Breast epithelium (tissue), 4 donors: ENCODE data around the gene DHRS7B. TPM values are rescaled to one million over a fixed set of nuclear protein-coding genes. Genes with fewer than 3 reads are reported as not detected.
A peak's percentile ranks its signal among the peaks of the same experiment; 100 is the strongest.

Experiments
- DNase-seq, 2 donors: peaks; one replicate each; pipeline ENCODE4 v3.0.0-alpha.2; 2019; ENCODE audit warnings: low spot score in 2 of 2
- H3K27ac ChIP-seq, 2 donors: fragments of 200-600 bp; sonication (generic) in 1 of 2; one replicate each; pipeline ENCODE4 v1.5.1; 2016 to 2019; ENCODE audit warnings: mild to moderate bottlenecking in 1 of 2
- H3K27me3 ChIP-seq, 2 donors: fragments of 200-600 bp; sonication (generic) in 1 of 2; one replicate each; pipeline versions ENCODE4 v1.5.1 to v1.6.0; 2017 to 2019; ENCODE audit warnings: control low read depth in 1 of 2, mild to moderate bottlenecking in 1 of 2
- H3K36me3 ChIP-seq: fragments of 200-600 bp; one replicate; pipeline ENCODE4 v1.5.1; 2019
- H3K4me1 ChIP-seq, 2 donors: fragments of 200-600 bp; sonication (generic); one replicate each; pipeline ENCODE4 v1.5.1; 2016 to 2019; ENCODE audit warnings: control low read depth in 1 of 2
- H3K4me3 ChIP-seq, 3 donors: fragments of 200-600 bp; sonication (generic); 1 replicate in 2 of 3; 2 replicates in 1 of 3; pipeline ENCODE4 v1.5.1; 2016 to 2019; ENCODE audit warnings: mild to moderate bottlenecking in 3 of 3, moderate library complexity in 2 of 3
- H3K9me3 ChIP-seq, 2 donors: fragments of 200-600 bp; sonication (generic) in 1 of 2; one replicate each; pipeline ENCODE4 v1.5.1; 2016 to 2019; ENCODE audit warnings: control low read depth in 1 of 2
- POLR2A ChIP-seq: fragments of 450-650 bp; IDR thresholded peaks from one replicate; pipeline ENCODE4 v1.6.1; 2016; ENCODE audit warnings: antibody characterized with exemption, mild to moderate bottlenecking, moderate library complexity
- POLR2AphosphoS5 ChIP-seq, 3 donors: sonication (generic); formaldehyde crosslinking; IDR thresholded peaks; one replicate each; pipeline ENCODE4 v1.6.1; 2017; ENCODE audit warnings: antibody characterized with exemption in 3 of 3
- intact Hi-C: fragments of 100-400 bp; cut with DNase I; formaldehyde crosslinking; loops from one replicate; pipeline ENCODE4 v1.15.1; 2023; ENCODE audit warnings: low total_unique reads
- total RNA-seq, 3 donors: library from RNA; depleted of rRNA; stranded (reverse); fragments of >200 nt; gene quantifications; one replicate each; pipeline ENCODE4 v1.1.0, GENCODE V29; 2016
- TF ChIP-seq, protein P1 (sequence below), 3 donors: fragments of 450-650 bp; IDR thresholded peaks; one replicate each; pipeline ENCODE4 v1.5.1; 2016 to 2017; ENCODE audit warnings: antibody characterized with exemption in 3 of 3, mild to moderate bottlenecking in 3 of 3, moderate library complexity in 3 of 3

The DHRS7B gene
- total RNA-seq, 3 donors from 2014 or later, result 53.7 to 64.0 (median 60.9) TPM

DNA sequence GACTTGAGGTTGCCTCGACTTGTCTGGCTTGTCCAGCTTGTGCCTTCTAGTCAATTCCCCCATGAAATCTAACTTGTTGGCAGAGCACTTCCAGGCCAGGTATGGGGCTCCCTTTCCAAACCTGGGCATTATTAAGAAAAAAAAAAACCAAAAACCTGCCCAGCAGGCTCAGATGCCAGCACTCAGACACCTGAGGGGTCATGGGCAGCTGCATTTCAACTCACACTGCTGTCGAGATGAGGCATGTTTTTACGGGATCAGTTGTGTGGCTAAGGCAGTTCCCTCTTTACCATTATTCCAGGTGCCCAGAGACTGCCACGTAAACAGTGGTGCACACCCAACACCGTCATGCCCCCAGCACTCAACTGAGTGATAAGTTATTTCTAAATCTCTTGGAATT, 69.4 kb downstream of the DHRS7B start:
- Histone ChIP-seq H3K27me3 (no peaks in the 10 kb centered on the region), H3K36me3 (no peaks in the 10 kb centered on the region)
- intact Hi-C loops, result no loop called here

DNA sequence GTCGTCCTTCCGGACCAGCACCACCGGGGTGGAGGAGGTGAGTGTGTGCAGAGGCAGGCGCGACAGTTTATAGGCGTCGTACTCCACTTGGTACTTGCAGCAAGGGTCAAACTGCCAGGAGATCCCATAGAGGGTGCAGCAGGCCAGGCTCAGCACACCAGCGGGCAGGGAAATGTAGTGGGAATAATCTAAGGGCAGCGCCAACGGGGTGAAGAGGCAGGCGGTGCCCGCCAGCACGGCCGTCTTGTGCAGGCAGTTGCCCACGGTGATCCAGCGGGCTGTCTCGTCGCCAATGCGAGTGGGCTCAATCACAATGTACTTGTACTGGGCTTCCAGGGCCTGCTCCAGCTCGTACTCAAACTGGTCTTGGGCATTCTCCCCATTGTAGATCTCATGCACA, 71.6 kb downstream of the DHRS7B start:
- Histone ChIP-seq H3K4me1 (peaks cover 0 to 4% of the 10 kb centered on the region in 2 donors), H3K27ac (no peak overlapping the region), H3K36me3 (no peaks in the 10 kb centered on the region), H3K27me3 (no peaks in the 10 kb centered on the region), H3K9me3 (no peaks in the 10 kb centered on the region), H3K4me3 (no peak overlapping the region)
- intact Hi-C loops, result no loop called here
- no peak for DNase-seq
- TF ChIP-seq, protein P1, sequence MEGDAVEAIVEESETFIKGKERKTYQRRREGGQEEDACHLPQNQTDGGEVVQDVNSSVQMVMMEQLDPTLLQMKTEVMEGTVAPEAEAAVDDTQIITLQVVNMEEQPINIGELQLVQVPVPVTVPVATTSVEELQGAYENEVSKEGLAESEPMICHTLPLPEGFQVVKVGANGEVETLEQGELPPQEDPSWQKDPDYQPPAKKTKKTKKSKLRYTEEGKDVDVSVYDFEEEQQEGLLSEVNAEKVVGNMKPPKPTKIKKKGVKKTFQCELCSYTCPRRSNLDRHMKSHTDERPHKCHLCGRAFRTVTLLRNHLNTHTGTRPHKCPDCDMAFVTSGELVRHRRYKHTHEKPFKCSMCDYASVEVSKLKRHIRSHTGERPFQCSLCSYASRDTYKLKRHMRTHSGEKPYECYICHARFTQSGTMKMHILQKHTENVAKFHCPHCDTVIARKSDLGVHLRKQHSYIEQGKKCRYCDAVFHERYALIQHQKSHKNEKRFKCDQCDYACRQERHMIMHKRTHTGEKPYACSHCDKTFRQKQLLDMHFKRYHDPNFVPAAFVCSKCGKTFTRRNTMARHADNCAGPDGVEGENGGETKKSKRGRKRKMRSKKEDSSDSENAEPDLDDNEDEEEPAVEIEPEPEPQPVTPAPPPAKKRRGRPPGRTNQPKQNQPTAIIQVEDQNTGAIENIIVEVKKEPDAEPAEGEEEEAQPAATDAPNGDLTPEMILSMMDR (IDR thresholded peaks at IDR 0.05), result no peak
- no peak for TF ChIP-seq POLR2AphosphoS5 (IDR thresholded peaks at IDR 0.05)
- no peak for TF ChIP-seq POLR2A

More for the DNA sequence above, 69.4 kb downstream of the DHRS7B start:
- no peak for DNase-seq
- no peak for TF ChIP-seq POLR2AphosphoS5 (IDR thresholded peaks at IDR 0.05)
- TF ChIP-seq POLR2A, result no peak
- TF ChIP-seq, protein P1 (IDR thresholded peaks at IDR 0.05), result no peak
- Histone ChIP-seq H3K9me3 (no peaks in the 10 kb centered on the region), H3K4me1 (peaks cover 0 to under 1% of the 10 kb centered on the region in 2 donors), H3K27ac (no peak overlapping the region), H3K4me3 (no peak overlapping the region)

DNA sequence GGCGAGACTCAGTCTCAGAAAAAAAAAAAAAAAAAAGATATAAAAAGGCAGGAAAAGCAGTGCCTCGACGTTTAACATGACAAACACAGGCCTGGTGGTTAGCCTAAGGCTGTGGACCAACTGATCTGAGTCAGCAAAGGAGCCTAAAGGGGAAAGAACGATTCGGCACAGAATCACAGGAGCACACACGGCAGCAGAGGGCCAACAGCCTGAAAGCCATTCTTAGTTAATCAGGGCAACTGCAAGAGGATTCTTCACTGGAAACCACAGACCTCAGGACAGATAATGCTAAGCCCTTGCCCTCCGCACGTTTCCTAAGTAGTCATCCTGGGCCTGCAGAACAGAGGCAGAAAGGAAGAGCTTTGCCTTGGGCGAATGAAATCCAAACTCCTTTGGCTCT, 72.5 kb downstream of the DHRS7B start:
- H3K27ac ChIP-seq, result peak overlapping the region in 1 of 2 donors; percentile 0
- H3K9me3 ChIP-seq, result no peaks in the 10 kb centered on the region
- no peak for DNase-seq
- H3K4me1 ChIP-seq, result peaks cover 0 to 4% of the 10 kb centered on the region in 2 donors
- no peak overlapping the region for H3K4me3 ChIP-seq
- intact Hi-C loops, result no loop called here
- TF ChIP-seq, protein P1 (IDR thresholded peaks at IDR 0.05), result no peak
- TF ChIP-seq POLR2AphosphoS5 (IDR thresholded peaks at IDR 0.05) (no peak), POLR2A (no peak)
- H3K27me3 ChIP-seq, result no peaks in the 10 kb centered on the region
- no peaks in the 10 kb centered on the region for H3K36me3 ChIP-seq

DNA sequence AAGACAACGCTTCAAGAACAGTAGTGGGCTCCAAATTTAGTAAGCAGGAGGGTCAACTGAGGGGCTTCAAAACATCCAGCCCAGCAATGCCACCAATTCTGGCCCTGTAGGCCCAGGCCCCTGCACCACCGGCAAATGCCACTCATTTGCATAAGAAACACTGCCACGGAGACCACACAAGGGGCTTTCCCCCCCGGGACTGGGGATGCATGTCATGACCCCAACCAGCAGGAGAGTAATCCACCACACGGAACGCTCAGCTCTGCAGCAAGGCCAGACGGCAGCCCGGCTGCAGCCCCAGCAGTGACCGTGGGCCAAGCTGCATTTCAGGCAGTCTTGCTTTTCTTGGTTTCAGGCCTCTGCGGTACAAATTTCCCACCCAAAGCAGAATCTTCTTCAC, 73.1 kb downstream of the DHRS7B start:
- Histone ChIP-seq H3K4me1 (peaks cover 0 to 4% of the 10 kb centered on the region in 2 donors), H3K4me3 (no peak overlapping the region), H3K36me3 (no peaks in the 10 kb centered on the region), H3K27me3 (no peaks in the 10 kb centered on the region), H3K9me3 (no peaks in the 10 kb centered on the region), H3K27ac (peak overlapping the region in 1 of 2 donors; percentile 41)
- intact Hi-C loops, result no loop called here
- no peak for DNase-seq
- TF ChIP-seq, protein P1 (IDR thresholded peaks at IDR 0.05), result no peak
- TF ChIP-seq POLR2A, result no peak
- TF ChIP-seq POLR2AphosphoS5 (IDR thresholded peaks at IDR 0.05), result no peak

DNA sequence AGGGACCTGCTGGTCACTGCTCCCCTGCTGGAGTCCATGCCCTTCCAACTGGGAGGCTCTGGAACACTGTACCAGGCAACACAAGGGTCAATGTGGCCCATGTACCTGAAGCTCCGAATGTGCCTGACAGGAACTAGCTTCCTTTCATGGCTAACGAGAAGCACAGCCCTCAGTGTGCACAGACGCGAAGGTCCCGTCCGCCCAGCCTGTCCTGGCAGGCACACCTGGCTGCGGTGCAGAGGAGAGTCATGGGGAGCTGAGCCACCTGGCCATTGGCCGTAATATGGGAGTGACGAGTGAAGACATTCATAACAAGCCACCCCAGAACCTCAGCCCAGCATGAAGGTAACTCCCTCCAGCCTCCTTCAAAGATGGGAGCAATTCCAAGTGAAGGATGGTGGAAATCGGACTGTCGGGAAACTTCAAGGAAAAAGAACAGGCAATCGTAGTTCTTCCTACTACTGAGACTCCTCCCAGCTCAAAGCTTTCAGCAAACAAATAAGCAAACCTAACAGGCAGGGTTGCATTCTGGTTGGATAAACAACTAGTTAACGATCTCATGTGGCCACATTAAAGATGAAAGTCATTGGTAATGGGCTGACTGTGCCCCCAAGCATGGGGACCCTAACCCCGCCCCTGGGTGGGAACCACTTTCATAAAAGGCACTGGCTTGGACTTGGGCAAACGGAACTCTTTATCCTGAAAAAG, 74.0 kb downstream of the DHRS7B start:
- no peaks in the 10 kb centered on the region for H3K27me3 ChIP-seq
- peaks cover 0 to 4% of the 10 kb centered on the region in 2 donors for H3K4me1 ChIP-seq
- H3K36me3 ChIP-seq, result no peaks in the 10 kb centered on the region
- intact Hi-C loops, result no loop called here
- H3K9me3 ChIP-seq, result no peaks in the 10 kb centered on the region
- TF ChIP-seq POLR2A, result no peak
- TF ChIP-seq POLR2AphosphoS5 (IDR thresholded peaks at IDR 0.05), result no peak
- TF ChIP-seq, protein P1 (IDR thresholded peaks at IDR 0.05), result no peak
- peak in 1 of 2 donors; percentile 75 for DNase-seq
- H3K4me3 ChIP-seq, result peak overlapping the region in 1 of 3 donors; percentile 23
- peak overlapping the region; percentile 41 to 72 for H3K27ac ChIP-seq
